Measurements from ENCODE around the gene SEL1L3. TPM values are rescaled to one million over a fixed set of nuclear protein-coding genes. Genes with fewer than 3 reads are reported as not detected.

Gene SEL1L3
- polyA plus RNA-seq, 1 experiment: 38.7 TPM

GRCh38 chr4:25860586-25861279 is 2.1 kb downstream of the SEL1L3 start:
- H3K27me3 ChIP-seq (ENCODE audit: control insufficient read depth, insufficient read depth, low read length): no peaks in the 10 kb centered on the region
- H3K4me3 ChIP-seq (ENCODE audit: low read depth, low read length): no peak overlapping the region
- CTCF ChIA-PET: no interaction called here
- H3K27ac ChIP-seq (ENCODE audit: low read depth, low read length): no peak overlapping the region
- no peak for TF ChIP-seq CTCF (IDR thresholded peaks at IDR 0.05; ENCODE audit: low read depth, low read length)
- no peaks in the 10 kb centered on the region; the same call in 1 of the 2 replicates for H3K9me3 ChIP-seq (ENCODE audit: control insufficient read depth, insufficient read depth, low read length)
- POLR2A ChIA-PET: interaction anchor here (0.7 kb wide), 2 partner anchors 16 to 28 kb away, joined by 4 to 5 read pairs; no protein-coding TSS in a partner anchor
- no peak for DNase-seq (ENCODE audit: low read depth, low spot score)

- Histone ChIP-seq H3K9me3 (ENCODE audit: control insufficient read depth, insufficient read depth, low read length) (no peaks in the 10 kb centered on the region; the same call in 1 of the 2 replicates), H3K27me3 (ENCODE audit: control insufficient read depth, insufficient read depth, low read length) (no peaks in the 10 kb centered on the region), H3K4me3 (ENCODE audit: low read depth, low read length) (no peak overlapping the region), H3K27ac (ENCODE audit: low read depth, low read length) (no peak overlapping the region)
- ChIA-PET POLR2A (no interaction called here), CTCF (interaction anchor here (0.9 kb wide), 1 partner anchor 92 kb away, joined by 3 read pairs; no protein-coding TSS in a partner anchor)
- DNase-seq (ENCODE audit: low read depth, low spot score): no peak
- no peak for TF ChIP-seq CTCF (IDR thresholded peaks at IDR 0.05; ENCODE audit: low read depth, low read length)
Observed at GRCh38 chr4:25859429-25860148, 3.2 kb downstream of the SEL1L3 start.

DNA sequence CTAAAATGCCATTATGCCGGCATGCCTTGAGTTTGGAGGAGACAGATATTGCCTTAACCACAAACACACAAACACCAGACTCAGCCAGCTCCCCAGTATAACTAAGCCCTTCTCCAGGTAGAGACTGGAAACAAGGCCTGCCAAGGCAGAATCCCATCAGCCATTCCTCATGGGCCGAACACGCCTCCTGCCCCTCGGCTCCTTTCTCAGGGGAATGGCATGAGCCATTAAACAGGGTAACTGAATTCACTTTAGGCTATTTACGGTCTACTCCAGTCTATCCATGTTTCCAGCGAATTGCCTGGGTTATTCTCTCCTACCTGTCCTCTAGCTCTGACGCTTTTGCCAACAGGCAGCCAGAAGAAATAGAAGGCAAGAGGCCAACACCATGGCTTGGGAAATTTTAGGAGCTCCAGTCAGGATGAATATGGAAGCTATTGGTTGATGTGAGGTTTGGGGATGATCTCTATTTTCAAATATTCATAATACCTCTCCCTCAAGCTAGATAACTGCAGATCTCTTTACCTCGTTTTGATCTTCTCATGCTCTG is 4.9 kb downstream of the SEL1L3 start:
- Histone ChIP-seq H3K9me3 (ENCODE audit: control insufficient read depth, insufficient read depth, low read length) (no peaks in the 10 kb centered on the region), H3K27ac (ENCODE audit: low read depth, low read length) (no peak overlapping the region), H3K4me3 (ENCODE audit: low read depth, low read length) (no peak overlapping the region), H3K27me3 (ENCODE audit: control insufficient read depth, insufficient read depth, low read length) (no peaks in the 10 kb centered on the region)
- DNase-seq (ENCODE audit: low read depth, low spot score): no peak
- TF ChIP-seq CTCF (IDR thresholded peaks at IDR 0.05; ENCODE audit: low read depth, low read length): no peak
- POLR2A ChIA-PET: no interaction called here
- CTCF ChIA-PET: interaction anchor here (1.9 kb wide), 1 partner anchor 90 kb away, joined by 5 read pairs; no protein-coding TSS in a partner anchor

DNA sequence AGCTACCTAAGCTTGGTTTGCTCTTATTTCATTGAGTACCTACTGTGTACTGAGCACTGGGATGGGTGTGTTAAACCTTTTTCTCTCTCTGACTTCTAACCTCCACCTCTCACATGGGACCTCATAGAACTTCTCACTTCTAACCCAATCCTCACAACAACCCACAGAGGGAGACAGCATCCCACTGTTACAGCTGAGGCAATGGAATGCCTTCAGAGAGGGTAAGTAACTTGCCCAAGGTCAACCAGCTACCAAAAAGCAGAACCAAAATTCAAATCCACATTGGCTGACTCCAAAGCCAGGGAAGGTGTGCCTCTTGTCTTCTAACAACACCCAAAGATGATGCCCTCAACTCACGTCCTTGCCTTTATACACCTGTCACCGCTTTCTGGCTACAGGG is 5.4 kb downstream of the SEL1L3 start:
- DNase-seq (ENCODE audit: low read depth, low spot score): no peak
- no peak overlapping the region for H3K4me3 ChIP-seq (ENCODE audit: low read depth, low read length)
- POLR2A ChIA-PET: no interaction called here
- no peaks in the 10 kb centered on the region for H3K9me3 ChIP-seq (ENCODE audit: control insufficient read depth, insufficient read depth, low read length)
- peak; percentile 17; the same call in 1 of the 2 replicates for TF ChIP-seq CTCF (IDR thresholded peaks at IDR 0.05; ENCODE audit: low read depth, low read length)
- H3K27me3 ChIP-seq (ENCODE audit: control insufficient read depth, insufficient read depth, low read length): no peaks in the 10 kb centered on the region
- H3K27ac ChIP-seq (ENCODE audit: low read depth, low read length): no peak overlapping the region
- CTCF ChIA-PET: interaction anchor here (1.9 kb wide), 1 partner anchor 90 kb away, joined by 5 read pairs; no protein-coding TSS in a partner anchor

All from AG04450 (cell line).